Progenitor cell of endocrine pancreas (in vitro differentiated cells): Measurements from ENCODE around the gene CTNNA2. TPM values are rescaled to one million over a fixed set of nuclear protein-coding genes. Genes with fewer than 3 reads are reported as not detected.
"Not testable (repeated sequence)": the region's sequence is repeated elsewhere in the genome, so short reads cannot be mapped to it uniquely, and the experiment has no call there.

Experiments
- DNase-seq: peaks from one replicate; pipeline ENCODE4 v3.0.0; 2021; ENCODE audit warnings: low spot score; ENCODE audit not compliant: unreplicated experiment
- H3K27ac Mint-ChIP-seq: 2 replicates; pipeline ENCODE4 v1.8.0; 2021; ENCODE audit warnings: mild to moderate bottlenecking, moderate library complexity, mixed read lengths
- H3K27me3 Mint-ChIP-seq: 2 replicates; pipeline ENCODE4 v1.8.0; 2021; ENCODE audit warnings: mixed read lengths
- H3K36me3 Mint-ChIP-seq: 2 replicates; pipeline ENCODE4 v1.8.0; 2022; ENCODE audit warnings: mixed read lengths; ENCODE audit not compliant: insufficient read depth
- H3K4me1 Mint-ChIP-seq: 2 replicates; pipeline ENCODE4 v1.8.0; 2021; ENCODE audit warnings: low read depth, mixed read lengths
- H3K4me3 Mint-ChIP-seq: 2 replicates; pipeline ENCODE4 v1.8.0; 2021; ENCODE audit warnings: low read depth, mild to moderate bottlenecking, moderate library complexity, mixed read lengths
- H3K9me3 Mint-ChIP-seq: 2 replicates; pipeline ENCODE4 v1.8.0; 2021; ENCODE audit warnings: low read depth, mixed read lengths
- CTCF ChIP-seq: fragments of 200-600 bp; sonication (generic); IDR thresholded peaks from one replicate; pipeline ENCODE4 v1.5.0; 2021; ENCODE audit warnings: antibody characterized with exemption, mild to moderate bottlenecking; ENCODE audit not compliant: unreplicated experiment
- total RNA-seq: library from RNA; stranded (reverse); gene quantifications from 2 replicates; pipeline ENCODE4 v1.2.1, GENCODE V29; 2021

Gene CTNNA2
- total RNA-seq, 1 donor from 2014 or later: 10.2 TPM

- DNase-seq: no peak
- Mint-ChIP-seq H3K4me3 (no peak overlapping the region), H3K4me1 (no peaks in the 10 kb centered on the region), H3K27ac (no peak overlapping the region), H3K36me3 (no peaks in the 10 kb centered on the region), H3K9me3 (peaks cover 7% of the 10 kb centered on the region), H3K27me3 (no peaks in the 10 kb centered on the region)
- no peak for TF ChIP-seq CTCF
Measured at GRCh38 chr2:80136338-80136737, 623.5 kb downstream of the CTNNA2 start.

GRCh38 chr2:80139001-80139400 is 626.1 kb downstream of the CTNNA2 start:
- H3K4me1 Mint-ChIP-seq: no peaks in the 10 kb centered on the region

GRCh38 chr2:80141007-80141726 is 628.3 kb downstream of the CTNNA2 start:
- DNase-seq: no peak
- Mint-ChIP-seq H3K4me3 (no peak overlapping the region), H3K27ac (no peak overlapping the region), H3K9me3 (peaks cover 3% of the 10 kb centered on the region), H3K4me1 (peaks cover 2% of the 10 kb centered on the region), H3K36me3 (no peaks in the 10 kb centered on the region), H3K27me3 (no peaks in the 10 kb centered on the region)
- no peak for TF ChIP-seq CTCF

More at GRCh38 chr2:80139001-80139400, 626.1 kb downstream of the CTNNA2 start:
- no peak overlapping the region for H3K27ac Mint-ChIP-seq
- no peak for DNase-seq
- TF ChIP-seq CTCF: no peak
- no peaks in the 10 kb centered on the region for H3K27me3 Mint-ChIP-seq
- H3K9me3 Mint-ChIP-seq: peaks cover 7% of the 10 kb centered on the region
- H3K4me3 Mint-ChIP-seq: no peak overlapping the region
- no peaks in the 10 kb centered on the region for H3K36me3 Mint-ChIP-seq

GRCh38 chr2:80145499-80145898 is 632.6 kb downstream of the CTNNA2 start:
- H3K27ac Mint-ChIP-seq: no peak overlapping the region

GRCh38 chr2:80146757-80147156 is 633.9 kb downstream of the CTNNA2 start:
- H3K27me3 Mint-ChIP-seq, H3K4me1 Mint-ChIP-seq, H3K4me3 Mint-ChIP-seq, H3K27ac Mint-ChIP-seq, DNase-seq, H3K9me3 Mint-ChIP-seq, H3K36me3 Mint-ChIP-seq: not testable (repeated sequence)

More at GRCh38 chr2:80145499-80145898, 632.6 kb downstream of the CTNNA2 start:
- TF ChIP-seq CTCF: no peak
- H3K4me3 Mint-ChIP-seq: no peak overlapping the region
- H3K27me3 Mint-ChIP-seq: no peaks in the 10 kb centered on the region
- no peaks in the 10 kb centered on the region for H3K9me3 Mint-ChIP-seq
- H3K36me3 Mint-ChIP-seq: no peaks in the 10 kb centered on the region
- peaks cover 2% of the 10 kb centered on the region for H3K4me1 Mint-ChIP-seq
- no peak for DNase-seq

- Mint-ChIP-seq H3K9me3 (no peaks in the 10 kb centered on the region), H3K4me1 (peaks cover 2% of the 10 kb centered on the region), H3K36me3 (no peaks in the 10 kb centered on the region), H3K4me3 (no peak overlapping the region), H3K27ac (no peak overlapping the region), H3K27me3 (no peaks in the 10 kb centered on the region)
- DNase-seq: no peak
- no peak for TF ChIP-seq CTCF
Measured at GRCh38 chr2:80147690-80148089, 634.8 kb downstream of the CTNNA2 start.
